WI38 (cell line): ENCODE results near the gene RC3H1.
A peak's percentile ranks its signal among the peaks of the same experiment; 100 is the strongest.

Experiments used
- H3K4me3 ChIP-seq: 2 replicates; pipeline ENCODE4 v1.5.1; 2011; ENCODE audit warnings: low read depth, mild to moderate bottlenecking, control low read depth, low read length
- TF ChIP-seq, protein P1 (sequence below): IDR thresholded peaks from 2 replicates; pipeline ENCODE4 v1.5.1; 2012; ENCODE audit warnings: low read depth, mild to moderate bottlenecking, control low read depth, low read length

The RC3H1 gene

DNA sequence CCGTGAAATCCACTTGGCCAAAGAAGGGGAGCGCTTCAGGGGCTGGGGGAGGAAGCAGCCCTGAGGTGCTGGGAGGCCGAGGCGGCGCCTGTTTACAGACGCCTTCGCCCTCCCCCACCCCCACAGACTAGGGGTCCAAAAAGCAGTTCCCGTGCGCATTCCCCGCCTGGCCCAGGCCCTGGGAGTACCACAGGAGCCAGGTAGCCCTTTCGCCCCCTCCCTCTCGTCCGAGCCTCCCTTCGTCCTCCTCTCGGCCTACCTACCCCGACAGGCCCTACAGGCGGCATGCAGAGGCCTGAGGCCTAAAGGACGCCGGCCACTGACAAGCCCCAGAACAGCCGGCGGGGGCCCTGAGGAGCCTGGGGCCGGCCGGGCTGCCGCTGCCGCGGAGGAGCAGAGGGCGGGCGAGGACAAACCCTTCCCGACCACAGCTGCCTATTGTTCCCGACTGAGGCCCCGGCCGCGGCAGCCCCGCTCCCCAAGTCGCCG is 522 bp downstream of the RC3H1 start:
- peak overlapping the region; percentile 88 for H3K4me3 ChIP-seq
- TF ChIP-seq, protein P1, sequence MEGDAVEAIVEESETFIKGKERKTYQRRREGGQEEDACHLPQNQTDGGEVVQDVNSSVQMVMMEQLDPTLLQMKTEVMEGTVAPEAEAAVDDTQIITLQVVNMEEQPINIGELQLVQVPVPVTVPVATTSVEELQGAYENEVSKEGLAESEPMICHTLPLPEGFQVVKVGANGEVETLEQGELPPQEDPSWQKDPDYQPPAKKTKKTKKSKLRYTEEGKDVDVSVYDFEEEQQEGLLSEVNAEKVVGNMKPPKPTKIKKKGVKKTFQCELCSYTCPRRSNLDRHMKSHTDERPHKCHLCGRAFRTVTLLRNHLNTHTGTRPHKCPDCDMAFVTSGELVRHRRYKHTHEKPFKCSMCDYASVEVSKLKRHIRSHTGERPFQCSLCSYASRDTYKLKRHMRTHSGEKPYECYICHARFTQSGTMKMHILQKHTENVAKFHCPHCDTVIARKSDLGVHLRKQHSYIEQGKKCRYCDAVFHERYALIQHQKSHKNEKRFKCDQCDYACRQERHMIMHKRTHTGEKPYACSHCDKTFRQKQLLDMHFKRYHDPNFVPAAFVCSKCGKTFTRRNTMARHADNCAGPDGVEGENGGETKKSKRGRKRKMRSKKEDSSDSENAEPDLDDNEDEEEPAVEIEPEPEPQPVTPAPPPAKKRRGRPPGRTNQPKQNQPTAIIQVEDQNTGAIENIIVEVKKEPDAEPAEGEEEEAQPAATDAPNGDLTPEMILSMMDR = no peak

DNA sequence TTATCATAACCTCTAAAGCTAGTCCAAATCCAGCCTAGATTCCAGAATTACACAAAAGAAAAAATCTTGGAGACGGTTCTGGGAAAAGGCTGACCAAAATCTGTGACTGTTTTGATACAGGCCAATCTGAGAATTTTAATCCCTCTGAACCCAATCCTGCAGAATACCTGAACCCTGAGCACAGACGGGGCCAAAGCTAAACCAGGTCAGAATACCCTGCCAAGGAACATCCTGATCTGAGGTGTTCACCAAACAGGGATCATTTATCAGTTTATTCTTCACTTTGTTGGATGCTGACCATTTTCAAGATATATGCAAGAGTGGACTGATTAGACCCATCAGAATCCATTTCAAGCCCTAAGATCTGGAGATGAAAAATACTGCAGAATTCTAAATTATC is 3.6 kb downstream of the RC3H1 start:
- no peak overlapping the region for H3K4me3 ChIP-seq
- TF ChIP-seq, protein P1 = no peak

DNA sequence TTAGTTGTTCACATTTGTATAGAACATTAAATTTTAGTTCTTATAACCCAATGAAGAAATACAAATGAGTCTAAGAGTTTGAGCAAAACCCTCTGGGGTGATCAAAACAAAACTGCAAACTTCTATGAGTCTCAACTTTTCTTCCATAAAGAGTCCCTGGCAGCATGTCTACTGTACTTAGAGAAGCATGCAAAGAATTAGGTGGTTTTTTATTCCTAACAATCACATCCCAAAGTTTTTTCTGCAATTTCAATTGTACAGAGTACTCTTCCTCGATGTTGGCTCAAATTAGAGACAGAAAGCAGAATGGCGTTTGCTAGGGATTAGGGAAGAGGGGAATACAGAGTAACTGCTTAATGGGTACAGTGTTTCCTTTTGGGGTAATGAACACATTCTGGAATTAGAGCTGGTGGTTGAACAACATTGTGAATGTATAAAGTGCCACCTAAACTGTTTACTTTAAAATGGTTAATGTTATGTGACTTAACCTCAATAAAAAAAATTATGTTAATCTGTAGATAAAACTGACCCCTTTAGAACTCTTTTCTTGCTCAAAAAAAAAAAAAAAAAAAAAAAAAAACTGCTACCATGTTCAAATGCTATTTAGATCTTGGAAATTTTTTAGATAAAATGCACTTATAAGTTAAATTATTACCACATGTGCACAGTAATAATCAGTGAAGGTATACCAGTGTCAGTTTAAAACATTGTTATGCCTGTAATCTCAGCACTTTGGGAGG is 4.8 kb downstream of the RC3H1 start:
- TF ChIP-seq, protein P1 = no peak
- H3K4me3 ChIP-seq = no peak overlapping the region

DNA sequence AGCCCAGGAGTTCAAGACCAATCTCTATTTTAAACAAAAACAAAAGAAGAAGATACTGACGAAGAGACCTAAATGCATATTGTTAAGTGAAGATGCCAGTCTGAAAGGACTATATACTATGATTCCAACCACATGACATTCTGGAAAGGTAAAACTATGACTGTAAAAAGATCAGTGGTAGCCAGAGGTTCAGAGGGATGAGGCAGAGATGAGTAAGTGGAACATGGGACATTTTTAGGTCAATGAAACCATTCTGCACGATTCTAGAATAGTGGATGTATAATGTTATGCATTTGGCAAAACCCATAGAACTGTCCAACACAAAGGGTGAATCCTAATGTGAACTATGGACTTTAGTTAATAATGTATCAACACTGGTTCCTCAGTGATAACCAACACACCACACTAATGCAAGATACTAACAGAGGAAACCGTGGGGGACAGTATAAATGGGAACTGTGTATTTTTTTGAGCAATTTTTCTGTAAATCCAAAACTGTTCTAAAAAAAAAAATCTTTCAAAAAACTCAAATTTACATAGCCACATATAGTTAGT is 8.2 kb downstream of the RC3H1 start:
- H3K4me3 ChIP-seq = no peak overlapping the region
- TF ChIP-seq, protein P1 = no peak

DNA sequence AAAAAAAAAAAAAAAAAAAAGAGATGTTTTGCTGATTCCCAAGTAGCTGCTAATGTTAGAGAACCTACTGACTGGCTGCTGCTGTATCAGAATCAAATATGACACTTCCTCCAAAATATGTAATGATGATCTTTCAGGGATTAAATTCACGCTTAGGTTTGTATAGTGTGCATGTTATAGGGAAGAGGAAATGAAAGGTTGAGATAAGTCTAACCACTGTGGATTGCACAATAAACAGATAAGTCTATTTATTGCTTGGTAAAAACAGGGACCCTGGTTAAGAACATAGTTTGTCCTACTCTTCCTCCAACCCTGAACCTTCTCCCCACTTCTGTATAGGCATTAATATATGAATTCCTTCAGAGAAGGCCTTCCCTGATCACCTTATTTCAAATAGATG is 13.2 kb downstream of the RC3H1 start:
- TF ChIP-seq, protein P1 = no peak
- no peak overlapping the region for H3K4me3 ChIP-seq

DNA sequence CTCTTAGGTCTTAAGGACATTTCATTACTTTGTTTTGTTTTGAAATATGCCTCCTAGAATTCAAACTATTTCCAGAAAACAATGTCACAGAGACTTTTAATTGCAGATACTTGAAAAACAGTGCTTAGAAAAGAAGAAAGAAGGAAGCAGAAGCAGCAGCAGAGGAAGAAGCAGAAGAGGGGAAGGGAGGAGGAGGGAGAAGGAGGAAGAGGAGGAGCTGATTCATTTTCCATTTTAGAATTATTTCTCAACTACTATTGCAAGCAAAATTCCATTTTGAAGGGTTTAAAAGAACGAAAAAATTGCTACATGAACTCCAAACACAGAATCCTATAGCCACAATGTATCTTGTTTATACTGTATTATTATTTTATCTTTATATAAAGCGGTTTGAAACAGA is 13.9 kb downstream of the RC3H1 start:
- TF ChIP-seq, protein P1 = no peak
- H3K4me3 ChIP-seq = no peak overlapping the region

DNA sequence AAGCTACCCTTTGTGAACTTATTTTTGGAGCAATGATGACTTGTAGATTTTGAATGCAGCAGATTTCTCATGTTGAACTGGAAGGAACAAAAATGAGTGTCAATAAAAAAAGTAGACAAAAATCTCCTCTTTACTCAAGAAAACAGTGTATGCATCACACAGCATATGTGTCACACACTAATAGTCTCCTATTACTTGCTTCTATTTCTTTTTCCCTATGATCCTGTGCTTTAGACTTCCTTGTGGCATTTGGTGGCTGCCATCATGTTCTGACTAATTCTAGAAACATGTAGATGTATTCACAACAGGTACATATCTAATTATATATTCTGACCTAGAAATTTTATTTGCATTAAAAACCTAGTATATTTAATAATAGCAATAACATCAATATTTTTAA is 14.3 kb downstream of the RC3H1 start:
- H3K4me3 ChIP-seq = no peak overlapping the region
- TF ChIP-seq, protein P1 = no peak
